Astrocyte of the spinal cord (primary cell): ENCODE results near the gene LITAFD.

ENCODE experiments used
- DNase-seq: peaks from one replicate; pipeline ENCODE4 v3.0.0; 2011; ENCODE audit warnings: low read depth, low spot score
- H3K4me3 ChIP-seq: 2 replicates; pipeline ENCODE4 v1.5.1; 2011; ENCODE audit warnings: low read depth, mild to moderate bottlenecking, low read length, moderate library complexity
- CTCF ChIP-seq: IDR thresholded peaks from 2 replicates; pipeline ENCODE4 v1.5.1; 2012; ENCODE audit warnings: low read depth, mild to moderate bottlenecking, low read length, inconsistent platforms
- in situ Hi-C: cut with HindIII; loops from 2 replicates; pipeline ENCODE4 v1.10.0; 2017; ENCODE audit warnings: low sequenced_read_pairs

The LITAFD gene

GRCh38 chr16:8907096-8907495, 24.9 kb downstream of the LITAFD start:
- in situ Hi-C loops, result no loop called here
- no peak for TF ChIP-seq CTCF
- no peak for DNase-seq
- no peak overlapping the region for H3K4me3 ChIP-seq

GRCh38 chr16:8908810-8909468, 26.8 kb downstream of the LITAFD start:
- no peak overlapping the region for H3K4me3 ChIP-seq
- in situ Hi-C loops, result no loop called here
- no peak for DNase-seq
- TF ChIP-seq CTCF, result no peak

- no peak for TF ChIP-seq CTCF
- DNase-seq, result no peak
- no peak overlapping the region for H3K4me3 ChIP-seq
- in situ Hi-C loops, result no loop called here
Measured at GRCh38 chr16:8910811-8911210, 28.7 kb downstream of the LITAFD start.

GRCh38 chr16:8912793-8913192, 30.6 kb downstream of the LITAFD start:
- no peak for DNase-seq
- TF ChIP-seq CTCF, result no peak
- in situ Hi-C loops, result no loop called here
- H3K4me3 ChIP-seq, result no peak overlapping the region

GRCh38 chr16:8914098-8914497, 31.9 kb downstream of the LITAFD start:
- in situ Hi-C loops, result no loop called here
- TF ChIP-seq CTCF, result no peak
- no peak overlapping the region for H3K4me3 ChIP-seq
- no peak for DNase-seq

GRCh38 chr16:8915722-8916301, 33.7 kb downstream of the LITAFD start:
- no peak for DNase-seq
- H3K4me3 ChIP-seq, result no peak overlapping the region
- no peak for TF ChIP-seq CTCF
- in situ Hi-C loops, result no loop called here
